KBM-7 (cell line): ENCODE measurements around the gene RYR3.
"Not testable (repeated sequence)": the region's sequence is repeated elsewhere in the genome, so short reads cannot be mapped to it uniquely, and the experiment has no call there.

Source experiments
- DNase-seq: peaks from one replicate; pipeline ENCODE4 v3.0.0-alpha.2; 2015
- in situ Hi-C: fragments of 300-500 bp; cut with MboI; formaldehyde crosslinking; loops from 2 replicates; pipeline ENCODE4 v1.14.3; 2020; ENCODE audit warnings: low sequenced_read_pairs, low pct_unique_long_range_greater_than_20kb, mixed read lengths

Gene RYR3

DNA sequence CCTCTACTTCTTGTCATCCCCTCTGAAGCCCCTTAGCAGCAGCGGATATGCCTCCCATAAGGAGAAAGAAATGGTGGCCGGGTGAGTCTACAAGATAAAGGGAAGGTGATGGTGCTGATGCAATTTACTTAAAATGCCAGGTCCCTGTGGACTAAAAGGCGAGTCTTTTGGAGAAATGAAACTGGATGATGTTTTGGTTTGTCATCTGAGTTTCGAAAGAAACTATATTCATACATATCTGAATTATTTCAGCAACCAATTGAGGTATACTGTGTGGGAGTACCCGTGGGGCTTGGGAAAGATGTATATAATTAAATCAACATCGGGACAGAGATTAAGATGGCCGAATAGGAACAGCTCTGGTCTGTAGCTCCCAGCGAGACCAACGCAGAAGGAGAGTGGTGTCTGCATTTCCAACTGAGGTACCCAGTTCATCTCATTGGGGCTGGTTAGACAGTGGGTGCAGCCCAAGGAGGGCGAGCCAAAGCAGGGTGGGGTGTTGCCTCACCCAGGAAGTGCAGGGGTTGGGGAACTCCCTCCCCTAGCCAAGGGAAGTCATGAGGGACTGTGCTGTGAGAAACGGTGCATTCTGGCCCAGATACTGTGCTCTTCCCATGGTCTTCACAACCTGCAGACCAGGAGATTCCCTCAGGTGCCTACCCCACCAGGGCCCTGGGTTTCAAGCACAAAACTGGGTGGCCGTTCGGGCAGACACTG is 446.9 kb downstream of the RYR3 start:
- in situ Hi-C loops = no loop called here
- no peak for DNase-seq

DNA sequence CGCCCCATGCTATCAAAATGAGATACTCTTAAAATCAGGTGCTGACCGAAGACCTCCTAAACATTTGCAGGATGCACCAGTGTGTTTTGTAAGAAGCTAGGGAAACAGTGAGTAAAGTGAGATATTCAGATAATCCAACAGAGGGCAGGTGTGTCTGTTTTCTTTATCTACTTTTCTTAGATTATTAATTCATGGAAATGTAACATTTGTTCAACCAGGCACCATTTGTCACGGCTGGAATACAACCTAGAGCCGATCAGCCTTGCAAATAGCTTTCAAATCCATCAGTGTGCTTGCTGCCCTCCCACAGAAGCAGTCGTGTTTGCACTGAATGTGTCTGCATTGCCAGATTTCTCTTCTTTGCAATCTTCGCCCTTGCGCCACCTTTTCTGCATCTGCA is 455.6 kb downstream of the RYR3 start:
- in situ Hi-C loops = no loop called here
- DNase-seq = no peak

DNA sequence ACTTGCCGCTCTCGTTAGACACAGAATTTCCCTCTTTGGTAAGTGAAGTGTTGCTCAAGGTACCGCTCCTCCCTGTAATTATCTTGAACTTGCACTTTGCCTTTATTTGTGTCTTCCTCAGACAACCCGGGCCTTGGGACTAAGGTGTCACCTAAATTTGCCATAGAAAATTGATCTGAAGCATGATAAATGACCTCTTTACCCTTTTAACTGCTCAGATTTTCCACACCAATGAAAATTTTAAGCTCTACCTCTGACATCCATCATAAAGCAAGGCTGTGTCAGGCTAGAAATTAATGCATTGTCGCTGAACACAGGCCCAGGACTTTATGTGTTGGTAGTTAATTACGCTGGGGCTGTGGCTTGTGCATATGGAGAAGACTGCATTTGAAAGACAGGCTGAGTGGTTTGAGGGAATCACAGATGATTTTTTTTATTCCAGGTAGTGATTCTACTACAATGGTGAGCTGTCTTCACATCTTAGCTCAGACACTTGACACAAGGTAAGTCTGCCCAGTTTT is 458.0 kb downstream of the RYR3 start:
- no peak for DNase-seq
- in situ Hi-C loops = no loop called here

DNA sequence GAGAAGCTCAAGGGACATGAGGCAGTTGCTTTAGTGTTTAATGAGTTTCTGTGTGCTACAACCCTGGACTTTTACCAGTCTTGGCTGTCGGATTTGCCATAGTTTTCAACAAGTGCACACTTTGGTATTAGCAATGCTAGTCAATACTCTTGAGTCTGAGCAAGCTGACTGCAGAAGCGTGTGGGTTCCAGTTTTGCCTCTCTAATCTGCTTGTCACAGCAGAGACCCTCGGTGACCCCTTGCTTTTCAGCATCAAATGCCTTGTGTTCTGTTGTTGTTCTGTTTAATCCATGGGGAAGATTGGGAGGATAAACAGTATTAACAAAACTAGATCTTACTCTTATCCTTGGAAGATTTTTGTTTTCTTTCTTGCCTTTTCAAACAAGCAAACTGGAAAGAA is 463.2 kb downstream of the RYR3 start:
- in situ Hi-C loops = no loop called here
- DNase-seq = no peak

DNA sequence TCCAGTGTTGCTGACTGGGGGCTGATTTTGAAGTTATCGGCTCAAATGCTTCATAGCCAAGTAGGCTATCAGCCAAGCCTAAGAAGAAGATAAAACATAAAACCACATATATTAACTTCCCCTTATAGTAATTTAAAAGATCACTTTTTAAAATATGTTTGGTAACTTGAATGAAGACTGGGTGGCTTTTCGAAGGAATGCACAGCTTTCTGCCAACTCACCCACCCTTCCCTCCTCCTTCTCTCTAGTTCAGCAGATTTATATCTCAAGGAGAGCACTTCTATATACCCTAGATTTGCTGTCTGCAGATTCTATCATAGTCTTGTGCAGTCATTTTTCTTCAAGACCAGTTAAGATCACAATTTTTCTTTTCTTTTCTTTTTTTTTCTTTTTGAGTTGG is 468.1 kb downstream of the RYR3 start:
- DNase-seq = no peak
- in situ Hi-C loops = no loop called here

DNA sequence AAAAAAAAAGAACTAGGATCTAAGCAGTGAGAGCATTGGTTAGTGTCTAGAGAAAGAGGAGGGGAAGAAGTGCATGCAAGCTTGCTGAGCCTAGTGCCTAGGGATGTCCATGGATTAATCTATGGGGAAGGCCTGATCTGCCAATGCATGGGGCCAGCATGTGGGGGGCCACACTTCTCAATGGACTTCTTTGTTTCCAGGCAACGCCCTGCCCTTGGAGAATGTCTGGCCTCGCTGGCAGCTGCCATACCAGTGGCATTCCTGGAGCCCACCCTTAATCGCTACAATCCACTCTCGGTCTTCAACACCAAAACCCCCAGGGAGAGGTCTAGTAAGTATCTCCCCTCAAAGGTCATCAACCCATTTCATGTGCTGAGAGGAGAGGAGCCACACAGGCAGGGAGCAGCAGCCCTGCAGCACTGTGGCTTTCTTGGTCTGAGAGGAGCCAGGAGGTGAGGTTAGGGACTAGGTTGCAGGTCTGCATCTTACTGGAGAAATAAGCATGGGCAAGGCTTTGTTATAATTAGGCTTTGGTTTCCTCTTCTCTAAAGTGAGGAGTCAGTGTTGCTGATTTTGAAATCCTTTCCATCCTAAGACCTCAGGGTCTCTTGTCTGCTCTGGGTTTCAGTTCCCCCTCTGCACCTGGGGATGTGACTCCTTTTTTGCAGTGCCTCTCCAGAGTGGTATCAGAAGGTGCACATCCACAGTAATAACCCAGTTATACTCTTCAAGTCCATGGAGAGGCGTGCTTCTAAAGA is 469.4 kb downstream of the RYR3 start:
- in situ Hi-C loops = no loop called here
- no peak for DNase-seq

DNA sequence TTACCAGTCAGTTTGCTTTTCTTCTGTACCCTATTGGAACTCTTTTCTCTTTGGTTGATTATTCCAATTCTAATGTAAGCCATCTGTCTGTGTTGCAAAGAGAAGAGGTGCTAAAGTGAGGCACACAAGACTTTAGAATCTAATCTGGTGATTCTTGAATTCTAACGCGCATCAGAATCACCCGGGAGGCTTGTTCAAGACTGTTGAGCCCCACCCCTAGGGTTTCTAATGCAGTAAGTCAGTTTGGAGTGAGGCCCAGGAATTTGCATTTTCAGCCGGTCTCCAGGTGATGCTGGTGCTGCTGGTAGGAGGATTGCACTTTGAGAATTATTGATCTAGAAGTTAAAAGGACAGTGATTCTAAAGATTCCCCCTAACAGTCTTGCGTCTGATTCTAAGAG is 472.2 kb downstream of the RYR3 start:
- no peak for DNase-seq
- in situ Hi-C loops = no loop called here

DNA sequence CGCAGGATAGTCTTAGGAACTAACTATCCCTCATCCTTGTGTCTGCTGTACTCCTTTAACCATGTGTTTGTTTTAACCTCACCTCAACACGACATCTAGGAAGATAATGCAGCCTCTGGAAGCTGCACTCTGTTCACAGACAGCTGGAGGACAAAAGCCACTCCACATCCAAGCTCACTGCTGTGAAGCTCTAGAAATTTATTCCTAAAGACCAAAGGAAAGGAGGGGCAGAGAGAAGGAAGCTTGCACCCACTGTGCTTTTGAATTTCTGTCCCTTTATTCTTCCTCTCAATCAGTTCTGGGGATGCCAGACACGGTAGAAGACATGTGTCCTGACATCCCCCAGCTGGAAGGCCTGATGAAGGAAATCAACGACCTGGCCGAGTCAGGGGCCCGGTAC is 474.6 kb downstream of the RYR3 start:
- in situ Hi-C loops = no loop called here
- no peak for DNase-seq

DNA sequence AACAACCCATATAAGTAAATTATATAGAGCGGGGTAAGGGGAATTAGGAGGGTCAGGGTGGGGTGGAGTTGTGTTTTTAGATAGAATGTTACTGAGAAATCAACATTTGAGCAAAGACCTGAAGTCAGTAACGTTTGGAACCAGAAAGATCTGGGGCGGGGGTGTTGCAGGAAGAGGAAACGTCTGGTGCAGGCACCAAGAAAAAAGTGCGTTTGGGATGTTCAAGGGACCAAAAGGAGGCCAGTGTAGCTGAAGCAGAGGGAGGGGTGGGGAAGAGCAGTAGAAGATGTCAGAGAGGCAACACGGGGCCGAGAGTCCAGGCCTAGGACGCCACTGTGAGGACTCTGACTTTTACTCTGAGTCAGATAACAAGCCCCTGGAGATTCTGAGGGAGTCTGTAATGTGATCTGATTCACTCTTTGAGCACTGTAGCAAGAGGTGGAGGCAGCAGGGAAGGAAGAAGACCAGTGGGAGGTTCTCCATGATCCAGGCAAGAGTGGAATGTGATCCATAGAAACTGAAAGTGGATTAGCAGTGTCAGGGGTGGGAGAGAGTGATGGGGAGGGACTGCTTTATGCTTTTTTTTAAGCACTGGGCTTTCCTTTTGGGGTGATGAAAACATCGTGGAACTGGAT is 478.3 kb downstream of the RYR3 start:
- no peak for DNase-seq
- in situ Hi-C loops = no loop called here

DNA sequence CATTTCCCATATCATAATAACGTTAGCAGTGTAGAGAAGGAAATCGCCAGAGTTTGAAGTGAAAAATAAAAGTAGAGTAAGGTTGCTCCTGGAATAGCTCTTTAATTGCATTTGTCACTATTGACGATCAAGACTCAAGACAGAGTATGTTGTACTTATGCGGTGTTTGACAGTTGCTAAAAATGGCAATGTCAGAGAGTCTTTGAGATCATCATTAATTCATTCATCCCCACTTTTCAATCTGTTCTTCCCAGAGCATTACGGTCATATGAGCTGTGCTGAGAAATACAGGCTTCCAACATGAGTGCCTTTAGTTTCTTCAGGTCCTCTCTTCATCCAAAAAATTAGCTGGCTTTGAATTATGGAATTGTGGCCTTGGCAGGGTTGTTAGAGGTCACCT is 483.7 kb downstream of the RYR3 start:
- in situ Hi-C loops = no loop called here

DNA sequence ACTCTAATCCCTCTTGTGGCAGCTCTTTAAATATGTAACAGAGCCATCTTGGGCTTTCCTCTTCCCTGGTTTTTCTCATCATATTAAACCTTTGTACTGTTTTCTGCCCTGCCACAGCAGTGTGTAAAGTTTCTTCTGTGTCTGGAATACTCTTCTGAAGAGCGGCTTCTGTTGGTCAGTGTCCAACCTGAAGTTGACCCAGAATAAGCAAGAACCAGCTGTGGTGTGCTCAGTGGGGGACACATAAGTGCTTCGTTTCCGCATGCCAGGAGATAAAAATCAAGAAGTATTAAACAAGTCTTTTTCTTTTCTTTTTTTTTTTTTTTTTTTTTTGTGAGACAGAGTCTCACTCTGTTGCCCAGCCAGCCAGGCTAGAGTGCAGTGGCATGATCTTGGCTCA is 484.3 kb downstream of the RYR3 start:
- DNase-seq = no peak
- in situ Hi-C loops = no loop called here

More for the DNA sequence above, 483.7 kb downstream of the RYR3 start:
- no peak for DNase-seq

DNA sequence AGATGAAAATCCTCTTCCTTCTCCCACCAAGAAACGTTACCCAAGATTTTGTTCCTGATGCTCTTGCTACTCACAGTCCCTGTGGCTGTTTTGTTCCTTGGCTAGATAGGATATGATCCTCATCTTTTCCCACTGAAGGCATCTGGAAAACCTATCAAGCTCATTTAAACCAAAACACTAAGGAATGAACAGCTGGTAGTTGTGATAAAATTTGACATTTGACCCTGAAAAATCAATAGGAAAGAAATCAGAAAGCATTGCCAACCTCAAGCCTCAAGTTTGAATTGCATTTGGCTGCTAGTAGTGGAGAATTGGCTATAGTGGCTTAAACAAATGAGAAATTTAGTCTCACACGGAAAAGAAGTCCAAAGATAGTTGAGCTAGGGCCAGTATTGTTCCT is 486.9 kb downstream of the RYR3 start:
- in situ Hi-C loops = no loop called here
- no peak for DNase-seq

DNA sequence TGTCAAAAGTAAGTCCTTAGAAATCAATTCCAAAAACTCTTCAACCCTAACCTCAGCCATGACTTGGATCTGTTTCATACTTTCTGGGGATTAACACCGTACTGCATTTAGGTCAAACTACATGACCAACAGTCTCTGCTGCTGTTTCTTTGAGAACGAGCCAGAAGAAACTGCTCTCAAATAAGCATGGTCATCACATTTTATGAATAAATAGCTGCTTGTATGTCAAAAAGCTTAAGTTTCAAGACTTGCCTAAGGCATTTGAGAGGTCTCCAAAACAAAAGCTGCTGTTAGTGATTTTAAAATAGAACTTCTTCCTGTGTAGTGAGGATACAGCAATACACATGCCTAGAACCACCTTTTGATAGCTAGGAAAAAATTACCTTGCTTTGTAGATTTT is 491.2 kb downstream of the RYR3 start:
- in situ Hi-C loops = no loop called here

DNA sequence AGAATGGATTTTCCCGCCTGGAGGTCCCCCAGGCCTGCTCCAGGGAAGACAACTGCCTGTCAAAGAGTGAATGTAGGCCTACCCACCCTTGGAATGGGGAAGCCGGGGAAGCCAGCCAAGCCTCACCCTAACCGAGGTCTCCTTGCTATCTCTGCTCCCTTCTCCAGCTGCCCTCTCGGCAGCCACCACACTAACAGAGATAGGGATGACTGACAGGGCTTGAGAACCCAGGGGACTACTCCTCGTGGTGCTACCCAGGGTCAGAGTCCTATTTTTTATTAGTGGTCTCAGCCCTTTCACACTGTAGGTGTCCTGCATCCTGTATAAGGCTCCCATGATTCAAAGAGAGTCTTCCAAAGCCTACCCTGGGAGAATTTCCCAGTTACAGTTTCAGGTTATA is 496.9 kb downstream of the RYR3 start:
- in situ Hi-C loops = no loop called here
- no peak for DNase-seq

More for the DNA sequence above, 491.2 kb downstream of the RYR3 start:
- DNase-seq = no peak

DNA sequence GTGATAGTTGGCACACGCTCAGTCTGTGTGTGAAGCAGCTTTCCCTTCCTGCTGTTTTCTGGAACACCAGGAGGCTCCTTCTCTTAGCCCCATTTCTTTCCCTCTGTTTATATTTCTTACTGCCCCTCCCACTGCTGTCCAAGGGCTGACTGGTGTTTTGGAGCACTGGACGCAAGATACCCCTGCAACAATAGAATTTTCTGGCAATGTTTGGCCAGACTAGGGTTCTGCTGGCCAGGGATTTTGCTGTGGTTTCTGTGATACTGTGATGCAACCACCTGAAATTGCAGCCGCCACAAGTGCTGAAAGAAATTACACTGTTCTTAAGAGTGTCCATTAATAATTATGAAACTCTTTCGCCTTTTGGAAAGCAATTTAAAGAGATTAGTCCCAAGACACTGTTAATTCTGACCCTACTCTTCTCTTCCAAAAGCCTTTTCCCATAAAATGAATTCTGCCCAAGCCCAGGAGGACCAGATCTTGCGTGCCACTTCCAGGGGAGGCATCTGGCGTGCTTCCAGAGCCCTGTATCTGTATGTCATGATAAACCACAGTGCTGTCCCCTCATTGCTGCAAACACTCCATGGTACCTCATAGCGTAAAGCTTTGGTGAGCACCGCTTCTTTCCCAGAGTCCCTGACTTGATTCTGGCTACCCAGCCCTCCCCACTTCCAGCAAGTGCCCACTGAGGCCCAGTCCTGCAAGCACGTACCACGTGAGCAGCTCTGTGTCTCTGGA is 498.1 kb downstream of the RYR3 start:
- DNase-seq = no peak
- in situ Hi-C loops = no loop called here

DNA sequence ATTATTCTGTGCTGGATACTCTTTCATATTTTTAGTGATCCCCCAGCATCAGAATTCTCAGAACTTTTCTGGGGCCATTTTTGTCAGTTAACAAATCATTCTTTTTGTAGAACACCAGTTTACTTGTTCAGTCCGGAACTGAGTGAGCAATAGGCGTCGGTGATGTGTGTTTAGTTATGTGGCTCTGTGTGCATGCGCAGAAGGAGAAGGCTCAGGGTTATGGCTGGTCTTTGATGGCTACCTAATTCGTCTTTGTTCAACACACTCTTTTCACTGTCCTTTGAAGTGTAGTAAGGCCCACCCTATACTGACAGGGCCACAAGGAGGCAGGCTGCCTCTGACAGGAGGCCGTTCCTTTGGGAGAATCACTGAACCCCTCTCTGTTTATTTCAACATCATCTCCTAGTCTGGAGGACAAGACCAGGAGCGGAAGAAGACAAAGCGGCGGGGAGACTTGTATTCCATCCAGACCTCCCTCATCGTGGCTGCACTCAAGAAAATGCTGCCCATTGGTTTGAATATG is 499.4 kb downstream of the RYR3 start:
- in situ Hi-C loops = no loop called here

DNA sequence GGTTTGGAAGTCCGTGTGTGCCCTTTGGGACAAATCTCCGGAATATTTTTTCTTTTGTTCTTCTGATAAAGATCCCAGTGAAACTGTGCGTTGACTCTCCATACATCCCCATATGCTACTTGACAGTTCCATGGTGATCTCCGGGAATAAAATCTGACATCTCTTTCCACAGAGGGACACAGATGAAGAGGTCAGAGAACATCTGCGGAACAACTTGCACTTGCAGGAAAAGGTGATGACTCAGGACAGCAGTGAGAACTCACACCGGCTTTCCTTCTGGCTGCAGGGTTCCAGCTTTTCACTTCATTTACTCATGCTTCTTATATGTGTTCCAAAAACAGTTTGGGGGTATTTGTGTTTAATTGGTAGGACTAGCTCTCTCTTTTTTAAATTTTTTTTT is 500.0 kb downstream of the RYR3 start:
- no peak for DNase-seq
- in situ Hi-C loops = no loop called here

More for the DNA sequence above, 499.4 kb downstream of the RYR3 start:
- DNase-seq = no peak

DNA sequence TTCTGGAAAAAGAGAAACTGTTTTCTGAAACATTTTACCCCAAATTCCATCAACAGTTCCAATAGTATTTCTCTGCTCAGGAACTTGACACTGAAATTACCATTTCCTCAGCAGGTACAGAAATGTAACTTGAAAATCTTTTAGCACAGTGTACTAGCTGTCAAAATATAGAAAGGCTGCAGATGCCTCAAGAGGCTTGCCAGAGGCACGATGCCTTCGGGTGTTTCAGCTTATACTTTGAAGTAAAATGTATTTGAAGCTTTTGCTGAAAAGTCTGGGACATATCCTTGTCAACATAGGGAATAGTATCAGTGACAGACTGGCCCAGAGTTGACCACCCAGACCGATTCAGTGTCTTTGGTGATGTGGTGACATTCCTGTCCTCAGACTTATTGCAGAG is 503.1 kb downstream of the RYR3 start:
- no peak for DNase-seq
- in situ Hi-C loops = no loop called here

DNA sequence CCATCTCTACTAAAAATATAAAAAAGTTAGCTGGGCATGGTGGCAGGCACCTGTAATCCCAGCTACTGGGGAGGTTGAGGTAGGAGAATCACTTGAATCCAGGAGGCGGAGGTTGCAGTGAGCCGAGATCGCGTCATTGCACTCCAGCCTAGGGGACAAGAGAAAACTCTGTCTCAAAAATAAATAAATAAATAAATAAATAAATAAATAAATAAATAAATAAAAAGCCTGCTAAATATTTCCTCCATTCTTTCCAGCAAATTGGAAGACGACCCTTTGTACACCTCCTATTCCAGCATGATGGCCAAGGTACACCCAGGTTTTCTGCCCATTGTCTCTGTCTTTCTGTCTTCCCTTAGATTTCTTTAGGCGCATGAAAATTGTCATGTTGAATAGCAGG is 508.7 kb downstream of the RYR3 start:
- in situ Hi-C loops, DNase-seq: not testable (repeated sequence)
